Activated T-cell treated with anti-CD3 and anti-CD28 coated beads for 24 hours (primary cell): ENCODE measurements around the gene KLHDC3.
"Not testable (repeated sequence)": the region's sequence is repeated elsewhere in the genome, so short reads cannot be mapped to it uniquely, and the experiment has no call there.

Experiments used
- DNase-seq: peaks from one replicate; pipeline ENCODE4 v3.0.0-alpha.2; 2020; ENCODE audit warnings: low read depth

KLHDC3 gene

DNA sequence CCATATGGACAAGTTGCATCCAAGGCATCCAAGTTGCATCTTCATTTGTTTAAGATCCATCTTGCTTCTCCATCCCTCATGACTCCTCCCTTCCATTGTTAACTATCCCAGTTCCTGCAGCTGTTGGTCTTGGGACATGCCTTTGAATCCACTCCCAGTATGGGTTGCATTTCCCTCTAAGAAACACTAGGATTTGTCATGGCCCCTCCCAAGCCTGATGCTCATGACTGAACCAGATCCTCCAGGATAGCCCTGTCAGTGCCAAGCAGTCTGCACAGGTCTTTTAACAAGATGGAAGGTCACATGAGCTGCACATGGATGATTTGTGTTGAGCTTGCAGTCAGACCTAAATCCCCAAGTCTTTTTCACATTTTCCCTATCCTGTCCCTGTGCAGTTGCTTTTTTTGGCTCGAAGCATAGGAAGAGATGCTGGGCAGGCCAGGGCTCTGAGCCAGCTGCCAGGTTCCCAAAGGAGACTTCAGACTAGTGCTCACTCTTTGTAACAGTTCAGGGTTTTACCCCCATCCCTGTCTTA, 25.5 kb upstream of the KLHDC3 start:
- no peak for DNase-seq

DNA sequence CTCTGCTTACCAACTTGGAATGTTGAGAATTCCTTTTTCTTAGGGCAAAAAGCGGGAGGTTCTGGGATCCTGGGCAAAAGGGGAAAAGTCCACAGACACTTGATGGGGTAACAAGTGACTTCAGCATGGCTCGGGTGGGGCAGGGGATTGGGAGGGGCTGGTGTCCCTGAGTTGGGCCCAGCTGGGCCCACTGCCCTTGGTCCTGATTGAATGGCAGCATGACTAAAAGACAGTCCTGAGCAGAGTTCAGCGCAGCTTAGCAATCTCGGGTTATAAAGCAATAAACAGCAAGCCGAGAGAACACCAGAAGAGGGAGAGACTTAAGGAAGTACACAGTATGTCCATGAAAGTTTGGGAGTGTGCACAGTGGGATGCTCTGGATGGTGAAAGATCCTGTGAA, 24.1 kb upstream of the KLHDC3 start:
- no peak for DNase-seq

DNA sequence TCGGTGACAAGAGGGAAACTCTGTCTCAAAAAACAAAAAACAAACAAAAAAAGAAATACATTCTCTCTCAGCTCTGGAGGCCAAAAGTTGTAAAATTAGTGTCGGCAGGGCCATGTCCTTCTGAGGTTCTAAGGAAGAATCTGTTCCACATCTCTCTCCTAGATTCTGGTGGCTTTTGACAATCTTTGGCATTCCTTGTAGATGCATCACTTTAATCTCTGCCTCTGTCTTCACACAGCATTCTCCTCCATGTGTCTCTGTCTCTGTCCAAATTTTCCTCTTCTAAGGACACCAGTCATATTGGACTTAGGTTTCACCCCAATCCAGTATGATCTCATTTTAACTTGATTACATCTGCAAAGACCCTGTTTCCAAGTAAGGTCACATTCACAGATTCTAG, 20.6 kb upstream of the KLHDC3 start:
- DNase-seq = no peak

DNA sequence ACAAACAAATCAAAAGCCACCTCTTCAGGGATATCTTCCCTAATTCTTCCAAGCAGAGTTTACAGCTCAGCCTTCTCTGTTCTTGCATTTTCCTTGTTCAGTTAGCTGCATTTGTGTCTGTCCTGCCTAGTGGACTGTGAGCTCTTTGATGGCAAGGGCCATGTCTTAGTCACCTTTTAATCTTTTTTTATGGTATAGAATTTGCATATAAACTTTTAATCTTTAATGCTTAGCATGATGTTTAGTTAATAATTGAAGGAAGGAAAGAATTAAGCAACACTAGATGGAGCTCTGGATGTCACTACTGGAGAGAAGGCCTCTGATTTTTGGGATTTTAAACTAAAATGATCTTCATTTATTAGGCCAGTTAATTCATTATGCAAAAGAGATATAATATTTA, 17.5 kb upstream of the KLHDC3 start:
- DNase-seq = no peak

DNA sequence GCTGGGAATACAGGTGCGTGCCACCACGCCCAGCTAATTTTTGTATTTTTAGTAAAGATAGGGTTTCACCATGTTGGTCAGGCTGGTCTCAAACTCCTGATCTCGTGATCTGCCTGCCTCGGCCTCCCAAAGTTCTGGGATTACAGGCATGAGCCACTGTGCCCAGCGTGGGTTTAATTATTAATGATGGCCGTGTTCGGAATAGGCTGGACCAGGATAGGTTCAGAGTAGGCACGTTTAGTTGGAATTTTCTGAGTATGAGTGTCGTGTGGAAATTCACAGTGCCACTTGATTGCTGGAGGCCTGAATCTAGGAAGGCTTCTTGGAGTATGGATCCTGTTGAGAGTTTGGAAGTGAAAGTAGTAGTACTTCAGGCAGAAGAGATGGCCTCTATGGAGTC, 15.8 kb upstream of the KLHDC3 start:
- DNase-seq = not testable (repeated sequence)

DNA sequence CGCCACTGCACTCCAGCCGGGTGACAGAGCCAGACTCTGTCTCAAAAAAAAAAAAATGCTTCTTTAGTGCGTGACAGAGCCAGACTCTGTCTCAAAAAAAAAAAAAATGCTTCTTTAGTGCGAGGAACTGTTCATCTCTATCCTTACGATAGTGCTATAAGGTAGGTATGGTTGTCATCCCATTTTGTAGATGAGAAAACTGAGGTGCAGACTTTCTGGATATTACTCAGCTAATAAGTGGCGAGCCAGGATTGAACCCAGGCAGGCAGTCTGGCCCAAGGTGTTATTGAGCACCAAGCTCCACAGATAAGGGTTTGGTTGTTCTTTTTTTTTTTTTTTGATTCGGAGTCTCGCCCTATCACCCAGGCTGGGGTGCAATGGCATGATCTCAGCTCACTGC, 12.2 kb upstream of the KLHDC3 start:
- DNase-seq = no peak

DNA sequence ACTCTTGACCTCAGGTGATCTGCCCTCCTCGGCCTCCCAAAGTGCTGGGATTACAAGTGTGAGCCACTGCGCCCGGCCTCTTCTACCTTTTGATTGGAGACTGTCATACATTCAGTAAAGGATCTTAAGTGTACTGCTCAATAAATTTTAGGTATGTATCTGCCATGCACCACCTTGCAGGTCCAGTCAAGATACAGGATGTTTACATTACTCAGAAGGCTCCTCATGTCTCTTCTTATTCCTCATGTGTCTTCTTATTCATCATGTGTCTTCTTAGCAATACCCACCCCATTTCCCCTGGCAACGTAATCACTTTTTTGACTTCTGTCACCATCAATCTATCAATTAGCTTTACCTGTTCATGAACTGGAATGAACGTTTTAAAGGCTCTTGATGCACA, 8.2 kb upstream of the KLHDC3 start:
- no peak for DNase-seq

DNA sequence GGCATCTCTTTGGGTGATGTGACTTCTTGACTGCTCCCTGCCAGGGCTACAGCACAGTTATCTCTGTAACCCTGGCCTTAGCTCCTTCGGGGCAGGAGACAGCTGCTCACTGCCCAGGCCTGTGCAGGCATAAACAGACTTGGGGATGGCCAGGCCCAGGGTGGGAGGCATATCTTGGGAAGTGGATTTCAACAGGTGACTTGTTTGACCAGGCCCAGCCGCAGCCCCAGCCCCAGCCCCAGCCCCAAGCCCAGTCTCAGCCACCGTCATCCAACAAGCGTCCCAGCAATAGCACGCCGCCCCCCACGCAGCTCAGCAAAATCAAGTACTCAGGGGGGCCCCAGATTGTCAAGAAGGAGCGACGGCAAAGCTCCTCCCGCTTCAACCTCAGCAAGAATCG, 7.8 kb upstream of the KLHDC3 start:
- DNase-seq = no peak

DNA sequence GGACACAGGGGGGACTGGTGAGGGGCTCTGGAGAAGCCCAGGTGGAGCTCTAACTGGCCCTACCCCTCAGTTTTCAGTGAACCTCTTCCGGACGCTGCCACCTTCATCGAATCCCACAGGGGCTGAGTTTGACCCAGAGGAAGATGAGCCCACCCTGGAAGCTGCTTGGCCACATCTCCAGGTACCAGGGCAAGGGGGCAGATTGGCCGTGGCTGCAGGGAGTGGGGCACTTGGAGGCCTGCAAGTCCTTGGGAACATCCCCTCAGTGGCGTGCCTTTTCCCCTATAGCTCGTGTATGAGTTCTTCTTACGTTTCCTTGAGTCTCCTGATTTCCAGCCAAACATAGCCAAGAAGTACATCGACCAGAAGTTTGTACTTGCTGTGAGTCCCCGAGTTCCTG, 6.9 kb upstream of the KLHDC3 start:
- no peak for DNase-seq

DNA sequence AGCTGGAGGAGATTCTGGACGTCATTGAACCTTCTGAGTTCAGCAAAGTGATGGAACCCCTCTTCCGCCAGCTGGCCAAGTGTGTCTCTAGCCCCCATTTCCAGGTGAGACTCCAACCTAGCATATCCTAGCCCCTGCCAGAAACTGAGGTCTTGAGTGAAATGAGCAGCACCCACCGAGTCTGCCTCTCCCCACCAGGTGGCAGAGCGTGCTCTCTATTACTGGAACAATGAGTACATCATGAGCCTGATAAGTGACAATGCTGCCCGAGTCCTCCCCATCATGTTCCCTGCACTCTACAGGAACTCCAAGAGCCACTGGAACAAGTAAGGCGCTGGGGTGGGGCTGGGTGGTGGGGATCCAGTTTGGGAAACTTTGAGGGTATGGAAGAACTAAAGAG, 4.9 kb upstream of the KLHDC3 start:
- DNase-seq = no peak

DNA sequence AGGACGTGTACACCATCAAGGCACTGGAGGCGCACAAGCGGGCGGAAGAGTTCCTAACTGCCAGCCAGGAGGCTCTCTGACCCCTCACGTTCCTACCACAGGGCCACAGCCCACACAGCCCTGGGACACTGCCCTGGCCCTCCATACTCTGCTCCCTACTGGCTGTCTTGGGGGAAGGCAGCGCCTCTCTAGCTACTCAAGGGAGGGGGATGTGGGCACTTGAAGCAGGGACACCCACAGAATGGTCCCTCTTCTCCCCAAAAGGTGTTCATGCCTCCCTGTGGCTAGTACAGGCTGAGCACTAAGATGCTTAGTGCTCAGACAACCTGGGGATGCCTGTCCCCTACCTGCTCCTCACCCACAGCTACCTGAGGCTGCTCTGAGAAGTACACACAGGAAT, 2.8 kb upstream of the KLHDC3 start:
- DNase-seq = no peak

DNA sequence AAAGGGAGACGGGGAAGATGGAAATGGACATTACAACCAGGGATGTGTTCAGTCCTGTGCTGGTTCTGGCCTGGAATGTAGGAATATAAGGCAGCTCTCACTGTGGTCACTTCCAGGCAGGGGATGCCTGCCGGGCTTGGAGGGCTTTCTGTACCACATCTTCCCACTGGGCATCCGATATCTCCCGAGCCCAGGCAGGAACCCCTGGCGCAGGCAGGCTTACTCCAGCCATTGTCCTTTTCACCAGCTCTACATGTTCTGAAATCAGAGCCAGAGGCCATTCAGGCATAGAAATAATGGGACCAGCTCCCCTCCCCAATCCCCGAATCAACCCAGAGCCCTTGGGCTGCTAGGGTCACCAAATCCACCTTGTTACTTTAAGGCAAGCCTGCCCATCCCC, 1.7 kb upstream of the KLHDC3 start:
- no peak for DNase-seq

DNA sequence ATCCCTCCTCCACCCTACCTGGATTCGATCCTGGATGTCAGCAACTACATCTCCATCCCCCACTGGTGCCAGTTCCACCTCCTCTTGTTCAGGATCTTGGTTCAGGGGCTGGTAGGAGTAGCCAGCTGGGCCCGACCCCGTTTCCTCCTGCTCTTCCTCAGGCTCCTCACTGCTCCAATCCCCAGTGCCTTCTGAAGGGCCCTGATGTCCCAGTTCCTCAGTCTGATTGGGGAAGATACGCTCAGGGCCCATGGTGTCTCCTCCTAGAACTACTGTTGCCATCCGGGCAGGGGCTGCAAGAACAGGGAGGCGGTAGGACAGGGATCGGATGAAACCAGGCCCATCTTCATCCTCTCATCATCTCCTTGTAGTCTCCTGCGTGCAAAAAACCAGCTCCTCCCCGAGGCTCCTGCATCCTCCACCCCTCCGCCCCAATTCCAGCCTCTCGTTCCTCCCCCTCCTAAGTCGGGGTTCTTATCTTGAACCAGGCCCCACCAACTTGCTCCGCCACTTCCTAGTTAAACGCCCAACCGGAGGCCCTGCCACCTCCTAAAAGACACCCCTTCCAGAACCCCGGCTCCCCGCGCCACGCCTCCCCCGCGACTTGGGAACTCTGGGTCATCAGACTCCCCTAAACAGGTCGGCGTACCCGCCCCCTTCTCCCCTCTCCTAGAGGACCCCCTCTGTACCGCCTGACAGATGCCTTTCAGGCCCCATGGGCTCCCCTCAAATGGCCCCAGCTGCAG, 779 bp upstream of the KLHDC3 start:
- DNase-seq = no peak

DNA sequence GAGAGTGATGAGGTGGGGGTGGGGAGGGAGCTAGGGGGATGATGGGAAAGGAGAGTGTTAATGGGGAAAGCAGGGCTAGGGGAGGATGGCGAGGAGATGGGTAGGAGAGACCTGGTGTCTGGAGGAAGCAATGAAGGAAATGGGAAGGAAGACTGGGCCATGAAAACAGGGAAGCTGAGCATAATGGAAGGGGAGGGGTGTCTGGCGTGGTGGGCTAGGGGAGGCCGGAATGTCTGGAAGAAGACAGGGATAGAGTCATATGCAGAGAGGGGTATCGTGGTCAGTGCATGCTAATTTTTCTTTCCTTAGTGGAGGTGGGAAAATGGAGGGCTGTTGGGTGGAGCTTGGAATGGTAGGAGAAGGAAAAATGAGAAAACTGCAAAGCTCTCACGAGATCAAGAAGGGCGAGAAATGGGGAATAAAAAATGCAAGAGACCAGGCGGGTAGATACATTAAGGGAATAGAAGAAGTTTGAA, 423 bp downstream of the KLHDC3 start:
- DNase-seq = no peak

DNA sequence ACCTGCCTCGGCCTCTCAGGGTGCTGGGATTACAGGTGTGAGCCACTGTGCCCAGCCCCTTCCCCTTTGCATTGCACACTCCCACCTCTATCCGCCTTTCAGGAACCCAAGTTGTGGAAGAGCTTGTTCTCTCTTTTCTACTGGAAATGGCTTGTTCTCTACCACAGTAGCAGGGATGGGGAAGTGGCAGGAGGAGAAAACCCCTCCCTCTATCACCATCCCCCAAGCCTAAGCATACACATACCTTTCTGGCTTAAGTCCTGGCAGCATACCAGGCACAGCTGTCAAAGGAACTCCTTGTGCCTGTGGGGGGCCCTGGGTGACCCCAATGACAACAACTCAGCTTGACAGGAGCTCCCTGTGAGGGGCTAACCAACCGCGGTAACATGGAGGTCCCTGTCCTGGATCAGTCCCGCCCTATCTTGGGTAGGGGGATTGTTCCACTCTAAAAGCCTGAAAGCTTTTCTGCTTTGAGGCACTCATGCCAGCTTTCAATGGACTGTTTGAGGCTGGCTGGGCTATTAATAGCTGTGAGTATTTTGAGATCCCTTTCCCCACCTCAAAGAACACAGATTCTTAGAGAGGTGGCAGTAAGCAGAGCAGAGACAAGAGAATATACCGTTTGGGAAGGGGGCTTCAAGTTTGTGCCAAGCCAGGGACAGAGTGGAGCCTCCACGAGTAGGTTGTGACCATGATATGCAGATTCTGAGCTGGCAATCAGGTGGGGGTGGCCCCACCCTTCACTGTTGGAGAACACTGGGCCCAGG, 2.3 kb downstream of the KLHDC3 start:
- DNase-seq = no peak

DNA sequence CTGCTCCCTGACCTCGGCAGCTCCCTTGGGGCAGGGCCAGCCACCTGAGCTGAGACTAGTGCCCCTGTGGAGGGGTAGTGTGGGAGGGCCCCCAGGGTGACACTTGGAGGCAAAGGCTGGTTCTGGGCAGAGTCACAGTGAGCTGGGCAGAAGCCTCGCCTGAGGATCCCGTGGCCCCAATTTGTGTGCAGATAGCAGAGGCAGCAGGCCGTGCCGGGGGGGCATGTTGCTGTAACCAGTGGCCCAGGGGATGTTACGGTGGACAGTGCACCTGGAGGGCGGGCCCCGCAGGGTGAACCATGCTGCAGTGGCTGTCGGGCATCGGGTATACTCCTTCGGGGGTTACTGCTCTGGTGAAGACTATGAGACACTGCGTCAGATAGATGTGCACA, 2.9 kb downstream of the KLHDC3 start:
- DNase-seq = no peak

DNA sequence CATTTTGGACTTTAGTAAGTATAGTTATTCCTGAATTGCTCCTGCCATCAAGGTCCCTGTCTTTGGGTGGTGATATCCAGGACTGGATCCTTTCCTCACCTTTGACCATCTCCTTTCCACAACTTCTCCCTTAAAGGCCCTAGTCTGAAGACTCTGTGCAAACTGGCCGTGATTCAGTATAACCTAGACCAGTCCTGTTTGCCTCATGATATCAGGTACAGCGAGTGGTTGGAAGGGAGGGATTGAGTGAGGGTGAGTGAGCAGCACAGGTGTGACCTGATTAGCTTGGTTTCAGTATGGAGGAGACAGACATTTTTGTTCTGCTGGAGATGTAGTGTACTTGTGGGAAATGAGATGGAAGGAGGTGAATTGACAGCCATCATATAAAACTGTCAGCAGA, 5.1 kb downstream of the KLHDC3 start:
- no peak for DNase-seq

DNA sequence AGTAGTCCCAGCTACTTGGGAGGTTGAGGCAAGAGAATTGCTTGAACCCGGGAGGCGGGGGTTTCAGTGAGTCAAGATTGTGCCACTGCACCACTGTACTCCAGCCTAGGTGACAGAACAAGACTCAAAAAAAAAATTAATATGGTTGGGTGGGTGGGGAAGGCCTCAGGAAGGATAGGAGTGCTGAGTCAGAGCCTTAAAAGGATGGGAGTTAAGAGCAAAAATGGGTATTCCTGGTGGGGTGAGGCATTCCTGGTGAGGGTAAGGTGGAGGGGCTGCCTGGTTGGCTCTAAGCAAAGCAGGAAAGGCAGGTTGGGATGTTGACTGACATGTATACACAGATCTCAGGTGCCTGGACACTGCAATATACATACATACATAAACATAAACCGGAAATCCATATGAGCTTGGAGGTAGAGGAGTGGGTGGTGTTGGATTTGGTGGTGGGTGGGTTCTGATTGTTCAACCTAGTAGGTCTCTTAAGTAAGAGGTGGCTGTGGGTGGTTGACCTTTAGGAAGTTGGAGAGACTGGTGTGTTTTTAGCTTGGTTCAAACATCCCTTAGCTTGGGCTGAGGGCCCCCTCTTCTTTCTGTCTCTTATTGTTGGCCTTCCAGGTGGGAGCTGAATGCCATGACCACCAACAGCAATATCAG, 6.1 kb downstream of the KLHDC3 start:
- no peak for DNase-seq

DNA sequence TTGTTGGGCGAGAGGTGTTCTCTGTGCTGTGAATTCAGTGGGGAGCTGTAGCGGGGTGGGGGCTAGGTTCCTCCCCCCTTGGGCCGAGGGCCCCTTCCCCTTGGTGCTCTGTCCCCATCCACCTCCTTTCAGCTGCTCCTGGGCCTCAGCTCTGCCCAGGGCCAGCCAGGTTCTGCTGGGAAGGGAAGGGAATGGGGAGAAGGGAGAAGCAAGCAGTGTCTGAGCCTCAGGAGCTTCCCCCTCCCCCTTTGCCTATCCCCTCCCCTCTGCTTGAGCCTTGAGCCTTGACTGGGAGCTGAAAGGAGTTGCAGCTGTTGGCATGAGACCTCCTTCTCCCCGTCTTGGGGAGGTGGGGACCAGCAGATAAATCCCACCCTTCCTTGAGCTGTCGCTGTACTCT, 6.8 kb downstream of the KLHDC3 start:
- DNase-seq = no peak

DNA sequence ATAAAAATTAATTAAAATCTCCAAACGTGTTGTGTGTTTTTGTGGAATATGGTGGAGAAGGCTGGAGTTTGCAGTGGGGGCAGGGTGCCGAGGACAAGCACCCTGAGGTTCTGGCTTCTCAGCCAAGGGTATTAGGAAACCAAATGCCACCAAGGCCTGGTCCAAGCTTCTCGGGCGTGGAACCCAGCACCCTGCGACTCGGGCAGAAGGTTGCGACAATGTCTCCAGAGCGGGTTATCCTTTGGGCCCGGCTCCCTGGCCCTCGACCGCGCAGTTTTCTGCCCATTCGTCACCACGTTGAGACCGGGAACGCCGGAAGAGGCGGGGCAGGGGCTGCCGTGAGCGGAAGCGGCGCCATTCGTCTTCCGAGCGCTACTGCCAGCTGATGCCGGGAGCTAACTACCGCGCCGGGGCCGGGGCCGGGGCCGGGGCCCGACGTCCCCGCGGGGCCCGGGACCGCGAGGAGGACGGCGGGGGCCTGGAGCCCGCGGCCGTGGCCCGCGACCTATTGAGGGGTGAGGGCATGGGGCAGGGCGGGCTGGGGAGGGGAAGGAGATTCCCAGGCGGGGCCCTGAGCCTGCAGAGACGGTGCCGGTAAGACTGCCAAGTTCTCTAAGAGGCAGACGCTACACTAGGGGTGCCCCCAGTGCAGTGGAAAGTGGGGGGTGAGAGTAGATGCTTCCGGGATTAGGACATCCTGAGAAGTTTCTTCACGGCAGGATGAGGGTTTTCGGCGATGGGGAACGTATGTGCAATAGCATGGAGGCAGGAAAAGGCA, 7.4 kb downstream of the KLHDC3 start, which contains the start of gene RRP36:
RRP36 (plus strand) TSS at position 354 of the 778 bp plus-strand sequence; CDS start at position 386, 32 bp downstream.
- DNase-seq = peak; percentile 76

DNA sequence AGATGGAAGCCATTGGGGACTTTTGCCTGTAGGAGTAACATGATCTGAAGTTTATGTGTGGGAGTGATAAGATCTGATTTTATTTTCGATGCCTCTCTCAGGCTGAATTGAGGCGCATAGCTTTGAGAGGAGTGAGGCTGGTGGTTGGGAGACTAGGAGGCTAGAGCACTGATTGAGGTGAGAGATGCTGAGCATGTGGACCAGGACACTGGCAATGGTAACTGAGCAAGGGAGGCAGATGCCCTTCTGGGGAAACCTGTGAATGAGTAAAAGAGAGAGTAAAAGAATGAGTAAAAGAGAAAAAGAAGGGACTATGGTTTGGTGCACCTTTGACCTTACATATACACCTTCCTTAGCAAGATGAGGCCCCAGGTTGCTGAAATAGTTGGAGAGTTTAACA, 10.4 kb downstream of the KLHDC3 start:
- DNase-seq = no peak

DNA sequence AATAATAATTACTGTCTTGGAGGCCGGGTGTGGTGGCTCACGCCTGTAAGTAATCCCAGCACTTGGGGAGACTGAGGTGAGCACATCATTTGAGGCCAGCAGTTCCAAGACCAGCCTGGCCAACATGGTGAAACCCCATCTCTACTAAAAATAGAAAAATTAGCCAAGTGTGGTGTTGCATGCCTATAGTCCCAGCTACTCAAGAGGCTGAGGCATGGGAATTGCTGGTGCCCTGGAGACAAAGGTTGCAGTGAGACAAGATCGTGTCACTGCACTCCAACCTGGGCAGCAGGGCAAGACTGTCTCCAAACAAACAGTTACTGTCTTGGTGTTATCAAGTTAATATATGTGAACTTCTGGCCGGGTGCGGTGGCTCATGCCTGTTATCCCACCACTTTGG, 12.3 kb downstream of the KLHDC3 start:
- no peak for DNase-seq
